MCF 10A (cell line): ENCODE results near the gene GZF1. TPM values are rescaled to one million over a fixed set of nuclear protein-coding genes. Genes with fewer than 3 reads are reported as not detected.
A peak's percentile ranks its signal among the peaks of the same experiment; 100 is the strongest.

ENCODE experiments used
- BruUV-seq: library from RNA; stranded (reverse); fragments of 400-500 nt; replicated peaks from 2 replicates; lab custom pipeline; 2021; lab: Mats Ljungman, UMichigan
- CTCF ChIA-PET: fragments of 300-600 bp; sonication (Branson Sonifier 250); formaldehyde crosslinking; extraction: SDS; loops from one replicate; lab custom pipeline; 2021; ENCODE audit warnings: antibody characterized with exemption, inconsistent platforms; lab: Yijun Ruan, JAX
- POLR2A ChIA-PET: fragments of 300-600, 350-650 bp; sonication (Branson Sonifier 250); formaldehyde crosslinking; extraction: SDS; loops from one replicate; lab custom pipeline; 2020; ENCODE audit warnings: antibody characterized with exemption, inconsistent platforms; lab: Yijun Ruan, JAX
- DNase-seq: peaks from one replicate; pipeline ENCODE4 v3.0.0-alpha.2; 2018; ENCODE audit not compliant: unreplicated experiment
- H3K27ac Mint-ChIP-seq: one replicate; pipeline ENCODE4 v1.8.0; 2022; ENCODE audit warnings: mild to moderate bottlenecking, low read depth, mixed read lengths; ENCODE audit not compliant: unreplicated experiment
- H3K27me3 Mint-ChIP-seq: one replicate; pipeline ENCODE4 v1.8.0; 2022; ENCODE audit warnings: mixed read lengths; ENCODE audit not compliant: insufficient read depth, unreplicated experiment
- H3K36me3 Mint-ChIP-seq: one replicate; pipeline ENCODE4 v1.8.0; 2022; ENCODE audit warnings: mild to moderate bottlenecking, moderate library complexity, mixed read lengths; ENCODE audit not compliant: insufficient read depth, unreplicated experiment
- H3K4me1 Mint-ChIP-seq: one replicate; pipeline ENCODE4 v1.8.0; 2022; ENCODE audit warnings: mixed read lengths; ENCODE audit not compliant: insufficient read depth, unreplicated experiment
- H3K4me3 Mint-ChIP-seq: one replicate; pipeline ENCODE4 v1.8.0; 2022; ENCODE audit warnings: mild to moderate bottlenecking, moderate library complexity, mixed read lengths; ENCODE audit not compliant: unreplicated experiment
- H3K9me3 Mint-ChIP-seq: one replicate; pipeline ENCODE4 v1.8.0; 2022; ENCODE audit warnings: mixed read lengths; ENCODE audit not compliant: unreplicated experiment
- intact Hi-C: fragments of 100-400 bp; cut with micrococcal nuclease; formaldehyde crosslinking; loops from 2 replicates; pipeline ENCODE4 v1.14.1; 2022
- total RNA-seq: library from RNA; stranded (reverse); gene quantifications from 2 replicates; pipeline ENCODE4 v1.2.3, GENCODE V29; 2022
- TF ChIP-seq, protein P1 (sequence below): fragments of 200-600 bp; IDR thresholded peaks from one replicate; pipeline ENCODE4 v1.8.0; 2022; ENCODE audit warnings: antibody characterized with exemption, mild to moderate bottlenecking; ENCODE audit not compliant: unreplicated experiment

The GZF1 gene
- total RNA-seq, 1 experiment from 2014 or later: 15.5 TPM

DNA sequence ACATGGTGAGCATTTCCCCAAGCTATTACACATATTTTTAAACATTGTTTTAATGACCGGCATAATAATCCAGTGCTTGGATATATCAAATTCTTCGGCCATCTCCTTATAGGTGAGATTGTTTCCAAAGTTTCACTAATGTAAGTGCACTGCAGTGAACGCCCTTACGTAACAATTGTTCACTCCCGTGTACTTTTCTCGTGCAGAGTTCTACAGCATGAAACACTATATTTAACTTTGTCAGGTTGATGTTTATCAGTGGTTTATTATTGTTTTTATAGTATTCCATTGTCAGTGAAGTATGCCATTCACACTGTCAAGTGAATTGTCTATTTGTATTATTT lies 3.4 kb upstream of the GZF1 start:
- H3K4me1 Mint-ChIP-seq: peaks cover 8% of the 10 kb centered on the region
- TF ChIP-seq, protein P1, sequence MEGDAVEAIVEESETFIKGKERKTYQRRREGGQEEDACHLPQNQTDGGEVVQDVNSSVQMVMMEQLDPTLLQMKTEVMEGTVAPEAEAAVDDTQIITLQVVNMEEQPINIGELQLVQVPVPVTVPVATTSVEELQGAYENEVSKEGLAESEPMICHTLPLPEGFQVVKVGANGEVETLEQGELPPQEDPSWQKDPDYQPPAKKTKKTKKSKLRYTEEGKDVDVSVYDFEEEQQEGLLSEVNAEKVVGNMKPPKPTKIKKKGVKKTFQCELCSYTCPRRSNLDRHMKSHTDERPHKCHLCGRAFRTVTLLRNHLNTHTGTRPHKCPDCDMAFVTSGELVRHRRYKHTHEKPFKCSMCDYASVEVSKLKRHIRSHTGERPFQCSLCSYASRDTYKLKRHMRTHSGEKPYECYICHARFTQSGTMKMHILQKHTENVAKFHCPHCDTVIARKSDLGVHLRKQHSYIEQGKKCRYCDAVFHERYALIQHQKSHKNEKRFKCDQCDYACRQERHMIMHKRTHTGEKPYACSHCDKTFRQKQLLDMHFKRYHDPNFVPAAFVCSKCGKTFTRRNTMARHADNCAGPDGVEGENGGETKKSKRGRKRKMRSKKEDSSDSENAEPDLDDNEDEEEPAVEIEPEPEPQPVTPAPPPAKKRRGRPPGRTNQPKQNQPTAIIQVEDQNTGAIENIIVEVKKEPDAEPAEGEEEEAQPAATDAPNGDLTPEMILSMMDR: no peak
- H3K27me3 Mint-ChIP-seq: no peaks in the 10 kb centered on the region
- H3K27ac Mint-ChIP-seq: peak overlapping the region; percentile 83
- no peak for DNase-seq
- H3K9me3 Mint-ChIP-seq: no peaks in the 10 kb centered on the region
- BruUV-seq: no TSS peak
- ChIA-PET POLR2A (interaction anchor here (0.6 to 12.7 kb wide), 39 partner anchors 8 to 1692 kb away, joined by 3 to 261 read pairs (median 5); partner anchors contain the start of genes CST3, NAPB and NXT1), CTCF (interaction anchor here (0.6 to 5.0 kb wide), 13 partner anchors 8 to 668 kb away, joined by 3 to 36 read pairs (median 3); partner anchors contain the start of genes NAPB and NXT1)
- peaks cover 25% of the 10 kb centered on the region for H3K36me3 Mint-ChIP-seq
- intact Hi-C loops: loop anchor here (1.0 to 5.0 kb wide), 2 partner anchors 8 to 269 kb away; partner anchors contain the start of gene NXT1
- peak overlapping the region; percentile 86 for H3K4me3 Mint-ChIP-seq

- Mint-ChIP-seq H3K4me3 (peak overlapping the region; percentile 86), H3K27me3 (no peaks in the 10 kb centered on the region), H3K4me1 (peaks cover 9% of the 10 kb centered on the region), H3K36me3 (peaks cover 20% of the 10 kb centered on the region), H3K9me3 (no peaks in the 10 kb centered on the region), H3K27ac (peak overlapping the region; percentile 83)
- ChIA-PET POLR2A (interaction anchor here (0.6 to 12.7 kb wide), 20 partner anchors 8 to 979 kb away, joined by 3 to 261 read pairs (median 8); partner anchors contain the start of genes CST3, NAPB and NXT1), CTCF (interaction anchor here (0.6 to 5.0 kb wide), 11 partner anchors 9 to 668 kb away, joined by 3 to 36 read pairs (median 3); partner anchors contain the start of genes NAPB and NXT1)
- TF ChIP-seq, protein P1: no peak
- intact Hi-C loops: loop anchor here (1.0 to 5.0 kb wide), 2 partner anchors 9 to 268 kb away; partner anchors contain the start of gene NXT1
- no peak for DNase-seq
- BruUV-seq: no TSS peak
These were observed 2.9 kb upstream of the GZF1 start for GRCh38 chr20:23358923-23359593.

DNA sequence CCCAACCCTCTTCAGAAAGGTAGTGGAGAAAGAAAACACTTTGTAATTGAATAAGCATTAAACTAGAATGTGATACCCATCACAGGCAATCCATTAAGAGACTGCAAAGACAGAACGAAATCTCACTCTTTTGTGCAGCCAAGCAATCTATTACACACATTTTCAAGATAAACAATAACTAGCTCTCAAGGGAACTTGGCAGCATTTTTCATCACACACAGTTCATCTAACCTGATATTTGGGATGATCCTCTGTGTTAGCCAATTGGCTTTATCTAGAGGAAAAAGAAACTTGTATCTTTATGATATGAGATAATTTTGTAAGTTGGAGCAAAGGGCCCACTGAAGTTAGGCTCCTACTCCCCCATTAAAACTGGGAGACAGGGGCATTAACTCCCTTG lies 1.5 kb upstream of the GZF1 start:
- H3K27ac Mint-ChIP-seq: peak overlapping the region; percentile 80
- H3K36me3 Mint-ChIP-seq: peaks cover 25% of the 10 kb centered on the region
- H3K4me3 Mint-ChIP-seq: peak overlapping the region; percentile 84
- ChIA-PET POLR2A (interaction anchor here (0.7 to 12.7 kb wide), 16 partner anchors 8 to 1886 kb away, joined by 3 to 261 read pairs (median 4); partner anchors contain the start of genes NAPB and NXT1), CTCF (interaction anchor here (0.5 to 5.0 kb wide), 6 partner anchors 8 to 1818 kb away, joined by 3 to 36 read pairs (median 4); partner anchors contain the start of gene NXT1)
- no peaks in the 10 kb centered on the region for H3K27me3 Mint-ChIP-seq
- intact Hi-C loops: loop anchor here (5.0 kb wide), 1 partner anchor 62 kb away; the partner anchor contains the start of gene NAPB
- DNase-seq: no peak
- BruUV-seq: no TSS peak
- H3K4me1 Mint-ChIP-seq: peaks cover 20% of the 10 kb centered on the region
- TF ChIP-seq, protein P1: no peak
- no peaks in the 10 kb centered on the region for H3K9me3 Mint-ChIP-seq

GRCh38 chr20:23361119-23361475 lies 885 bp upstream of the GZF1 start:
- H3K4me3 Mint-ChIP-seq: peak overlapping the region; percentile 84
- BruUV-seq: no TSS peak
- peaks cover 23% of the 10 kb centered on the region for H3K36me3 Mint-ChIP-seq
- no peaks in the 10 kb centered on the region for H3K9me3 Mint-ChIP-seq
- H3K4me1 Mint-ChIP-seq: peaks cover 24% of the 10 kb centered on the region
- TF ChIP-seq, protein P1: no peak
- H3K27ac Mint-ChIP-seq: peak overlapping the region; percentile 80
- no peaks in the 10 kb centered on the region for H3K27me3 Mint-ChIP-seq
- ChIA-PET POLR2A (interaction anchor here (0.6 to 12.7 kb wide), 20 partner anchors 9 to 1886 kb away, joined by 3 to 261 read pairs (median 4); partner anchors contain the start of genes NAPB and NXT1), CTCF (interaction anchor here (0.5 to 5.0 kb wide), 7 partner anchors 9 to 1818 kb away, joined by 3 to 36 read pairs (median 3); partner anchors contain the start of gene NXT1)
- intact Hi-C loops: loop anchor here (5.0 kb wide), 1 partner anchor 61 kb away; the partner anchor contains the start of gene NAPB
- DNase-seq: peak; percentile 44
